Esophagus squamous epithelium (tissue), 4 donors: ENCODE data around the gene CHCHD1.

Source experiments
- CTCF ChIP-seq, 6 experiments: fragments of 450-650 bp in 4 of 6; fragments of 200-600 bp in 2 of 6; sonication (generic) in 2 of 6; IDR thresholded peaks; one replicate each; pipeline ENCODE4 v1.5.1; 2016 to 2019; ENCODE audit warnings: antibody characterized with exemption in 6 of 6, mild to moderate bottlenecking in 4 of 6, moderate library complexity in 4 of 6
- POLR2A ChIP-seq, 4 donors: fragments of 450-650 bp; IDR thresholded peaks; one replicate each; pipeline ENCODE4 v1.6.1; 2017; ENCODE audit warnings: antibody characterized with exemption in 4 of 4, mild to moderate bottlenecking in 4 of 4, moderate library complexity in 3 of 4

- TF ChIP-seq CTCF (IDR thresholded peaks at IDR 0.05) (no peak), POLR2A (IDR thresholded peaks at IDR 0.05) (no peak)
Observed at GRCh38 chr10:73827346-73828089, 45.7 kb downstream of the CHCHD1 start.
